Measurements from ENCODE around the gene SLIT1.

SLIT1 gene

GRCh38 chr10:97169063-97169462 is 16.7 kb downstream of the SLIT1 start:
- no peak for DNase-seq

GRCh38 chr10:97168645-97169044 is 17.1 kb downstream of the SLIT1 start:
- DNase-seq = no peak

- DNase-seq = no peak
Measured at GRCh38 chr10:97165499-97165898, 20.3 kb downstream of the SLIT1 start.

- DNase-seq = no peak
Measured at GRCh38 chr10:97163781-97164501, 21.8 kb downstream of the SLIT1 start.

GRCh38 chr10:97163181-97163580 is 22.6 kb downstream of the SLIT1 start:
- DNase-seq = no peak

GRCh38 chr10:97159646-97160305 is 26.0 kb downstream of the SLIT1 start:
- DNase-seq = no peak

- DNase-seq = no peak
Measured at GRCh38 chr10:97157578-97158095, 28.1 kb downstream of the SLIT1 start.

GRCh38 chr10:97154781-97155180 is 31.0 kb downstream of the SLIT1 start:
- no peak for DNase-seq

GRCh38 chr10:97154162-97154561 is 31.6 kb downstream of the SLIT1 start:
- no peak for DNase-seq

- no peak for DNase-seq
Measured at GRCh38 chr10:97153270-97153850, 32.4 kb downstream of the SLIT1 start.

GRCh38 chr10:97151307-97151914 is 34.3 kb downstream of the SLIT1 start:
- DNase-seq = no peak

GRCh38 chr10:97150616-97151015 is 35.1 kb downstream of the SLIT1 start:
- DNase-seq = no peak

- no peak for DNase-seq
Measured at GRCh38 chr10:97150013-97150595, 35.7 kb downstream of the SLIT1 start.

- no peak for DNase-seq
Measured at GRCh38 chr10:97149079-97149531, 36.7 kb downstream of the SLIT1 start.

GRCh38 chr10:97144297-97144696 is 41.5 kb downstream of the SLIT1 start:
- DNase-seq = no peak

- DNase-seq = no peak
Measured at GRCh38 chr10:97142834-97143233, 42.9 kb downstream of the SLIT1 start.

- DNase-seq = no peak
Measured at GRCh38 chr10:97140902-97141745, 44.6 kb downstream of the SLIT1 start.

- no peak for DNase-seq
Measured at GRCh38 chr10:97140049-97140846, 45.5 kb downstream of the SLIT1 start.

GRCh38 chr10:97139651-97140048 is 46.1 kb downstream of the SLIT1 start:
- no peak for DNase-seq

- DNase-seq = no peak
Measured at GRCh38 chr10:97138846-97139245, 46.9 kb downstream of the SLIT1 start.

- no peak for DNase-seq
Measured at GRCh38 chr10:97138174-97138573, 47.6 kb downstream of the SLIT1 start.

Measured in NCI-H1092 (cell line).